Spleen (tissue), 11 donors: ENCODE data around the gene TCF7L2. TPM values are rescaled to one million over a fixed set of nuclear protein-coding genes. Genes with fewer than 3 reads are reported as not detected.
A peak's percentile ranks its signal among the peaks of the same experiment; 100 is the strongest.
"Not testable (repeated sequence)": the region's sequence is repeated elsewhere in the genome, so short reads cannot be mapped to it uniquely, and the experiment has no call there.

Experiments
- DNase-seq: peaks from one replicate; pipeline ENCODE4 v3.0.0-alpha.2; 2020
- H3K27ac ChIP-seq, 8 donors: fragments of 200-600 bp; sonication (generic) in 7 of 8; 1 replicate in 4 of 8; 2 replicates in 4 of 8; pipeline versions ENCODE4 v1.5.0 to v1.8.0; 2016 to 2021; ENCODE audit warnings: inconsistent platforms in 4 of 8, mild to moderate bottlenecking in 4 of 8, moderate library complexity in 1 of 8
- H3K27me3 ChIP-seq, 7 donors: fragments of 200-600 bp; sonication (generic) in 6 of 7; replicated peaks in 1 of 7; 1 replicate in 4 of 7; 2 replicates in 3 of 7; pipeline versions ENCODE4 v1.5.0 to v1.8.0; 2016 to 2021; ENCODE audit warnings: inconsistent platforms in 3 of 7, mild to moderate bottlenecking in 1 of 7
- H3K36me3 ChIP-seq, 6 donors: fragments of 200-600 bp; sonication (generic) in 5 of 6; 1 replicate in 4 of 6; 2 replicates in 2 of 6; pipeline versions ENCODE4 v1.5.0 to v1.8.0; 2016 to 2021; ENCODE audit warnings: inconsistent platforms in 2 of 6
- H3K4me1 ChIP-seq, 6 donors: fragments of 200-600 bp; sonication (generic) in 5 of 6; 1 replicate in 3 of 6; 2 replicates in 3 of 6; pipeline versions ENCODE4 v1.5.0 to v1.8.0; 2016 to 2021; ENCODE audit warnings: inconsistent platforms in 3 of 6
- H3K4me3 ChIP-seq, 8 donors: fragments of 200-600 bp; sonication (generic) in 7 of 8; 1 replicate in 4 of 8; 2 replicates in 4 of 8; pipeline versions ENCODE4 v1.5.0 to v1.8.0; 2016 to 2021; ENCODE audit warnings: inconsistent platforms in 4 of 8, mild to moderate bottlenecking in 4 of 8, moderate library complexity in 2 of 8
- H3K9me3 ChIP-seq, 8 donors: fragments of 200-600 bp; sonication (generic) in 7 of 8; 1 replicate in 4 of 8; 2 replicates in 4 of 8; pipeline versions ENCODE4 v1.5.0 to v1.8.0; 2016 to 2021; ENCODE audit warnings: inconsistent platforms in 4 of 8
- POLR2A ChIP-seq, 3 donors: fragments of 450-650 bp; IDR thresholded peaks; one replicate each; pipeline ENCODE4 v1.5.1; 2017; ENCODE audit warnings: antibody characterized with exemption in 3 of 3, mild to moderate bottlenecking in 1 of 3
- POLR2AphosphoS5 ChIP-seq, 3 donors: sonication (generic); formaldehyde crosslinking; IDR thresholded peaks; one replicate each; pipeline ENCODE4 v1.5.1; 2017; ENCODE audit warnings: antibody characterized with exemption in 3 of 3
- WGBS, 5 donors: extraction: QIAGEN DNeasy Blood & Tissue Kit in 3 of 5; methylation state at CpG; one replicate each; pipeline versions ENCODE4 v1.1.5 to v1.1.7; 2013 to 2018; 5-methylcytosine and 5-hydroxymethylcytosine counted together
- intact Hi-C: fragments of 100-400 bp; cut with DNase I; formaldehyde crosslinking; loops from one replicate; pipeline ENCODE4 v1.15.0; 2023; ENCODE audit warnings: low total_unique reads
- polyA plus RNA-seq, 3 donors: library from polyadenylated mRNA; stranded (reverse); fragments of 200-250 nt; gene quantifications; one replicate each; pipeline ENCODE4 v1.2.1, GENCODE V29; 2013
- total RNA-seq, 7 donors: library from RNA; depleted of rRNA in 3 of 7; stranded (reverse); fragments of >200 nt in 3 of 7; fragmentation: NEBNext Ultra II Directional in 4 of 7; extraction: Animal tissue kit (Norgen Biotek cat#: 25700) in 4 of 7; gene quantifications; one replicate each; pipeline versions ENCODE4 v1.1.0 to v1.2.1, GENCODE V29; 2016 to 2021
- TF ChIP-seq, protein P1 (sequence below), 11 experiments: fragments of 200-600 bp in 7 of 11; fragments of 450-650 bp in 4 of 11; sonication (generic) in 4 of 11; IDR thresholded peaks in 8 of 11; conservative IDR thresholded peaks in 3 of 11; 1 replicate in 7 of 11; 2 replicates in 4 of 11; pipeline versions ENCODE4 v1.4.0 to v1.8.0; 2016 to 2021; ENCODE audit warnings: antibody characterized with exemption in 11 of 11, inconsistent platforms in 4 of 11, mild to moderate bottlenecking in 1 of 11
- donor health status: healthy with polysubstance abuse.
- donor health status: DM: no; HTN: no; CAD: no; lungs with moderate emphysema.
- donor health status: DM: no; HTN: no; CAD: no.
- donor health status: Bipolar disorder and iron deficiency.
- donor health status: healthy.
- donor health status: DM: no; HTN: no; CAD: no.
- donor health status: DM: yes; HTN: yes; CAD: no.

The TCF7L2 gene
- total and polyA plus RNA-seq, 10 donors: 4.6 to 85.6 (median 34.7) TPM

DNA sequence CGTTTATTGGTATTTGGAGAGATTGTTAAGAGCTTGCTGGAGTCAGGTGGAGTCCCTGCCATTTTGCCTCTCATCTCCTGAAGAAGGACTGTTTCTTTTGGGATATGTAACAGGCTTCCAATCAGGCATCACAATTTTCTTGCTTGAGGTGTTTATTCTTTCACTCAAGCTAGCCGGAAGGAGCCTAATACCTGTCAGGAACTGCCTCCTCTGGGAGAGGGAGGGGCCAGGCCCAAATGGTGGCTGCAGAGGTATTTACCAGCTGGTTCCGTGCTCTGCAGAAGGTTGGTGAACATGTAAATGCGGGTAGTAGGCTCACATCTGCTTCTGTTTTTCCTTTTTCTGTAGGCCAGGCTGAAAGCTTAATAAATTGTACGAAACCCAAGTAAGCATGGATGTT, 114.0 kb downstream of the TCF7L2 start:
- Histone ChIP-seq H3K4me1 (peaks cover 0 to 50% (median 22%) of the 10 kb centered on the region in 6 donors), H3K27me3 (no peaks in the 10 kb centered on the region), H3K36me3 (peaks cover 0 to 4% (median 0%) of the 10 kb centered on the region in 6 donors), H3K9me3 (no peaks in the 10 kb centered on the region), H3K27ac (peak overlapping the region in 1 of 8 donors; percentile 20), H3K4me3 (no peak overlapping the region)
- no peak for TF ChIP-seq POLR2AphosphoS5 (IDR thresholded peaks at IDR 0.05)
- TF ChIP-seq, protein P1, sequence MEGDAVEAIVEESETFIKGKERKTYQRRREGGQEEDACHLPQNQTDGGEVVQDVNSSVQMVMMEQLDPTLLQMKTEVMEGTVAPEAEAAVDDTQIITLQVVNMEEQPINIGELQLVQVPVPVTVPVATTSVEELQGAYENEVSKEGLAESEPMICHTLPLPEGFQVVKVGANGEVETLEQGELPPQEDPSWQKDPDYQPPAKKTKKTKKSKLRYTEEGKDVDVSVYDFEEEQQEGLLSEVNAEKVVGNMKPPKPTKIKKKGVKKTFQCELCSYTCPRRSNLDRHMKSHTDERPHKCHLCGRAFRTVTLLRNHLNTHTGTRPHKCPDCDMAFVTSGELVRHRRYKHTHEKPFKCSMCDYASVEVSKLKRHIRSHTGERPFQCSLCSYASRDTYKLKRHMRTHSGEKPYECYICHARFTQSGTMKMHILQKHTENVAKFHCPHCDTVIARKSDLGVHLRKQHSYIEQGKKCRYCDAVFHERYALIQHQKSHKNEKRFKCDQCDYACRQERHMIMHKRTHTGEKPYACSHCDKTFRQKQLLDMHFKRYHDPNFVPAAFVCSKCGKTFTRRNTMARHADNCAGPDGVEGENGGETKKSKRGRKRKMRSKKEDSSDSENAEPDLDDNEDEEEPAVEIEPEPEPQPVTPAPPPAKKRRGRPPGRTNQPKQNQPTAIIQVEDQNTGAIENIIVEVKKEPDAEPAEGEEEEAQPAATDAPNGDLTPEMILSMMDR (IDR thresholded peaks at IDR 0.05 in 8 of 11, conservative IDR thresholded peaks at IDR 0.05 in 3 of 11): no peak
- TF ChIP-seq POLR2A (IDR thresholded peaks at IDR 0.05): no peak
- WGBS, 5 donors: 82 to 96% (median 92%) methylated on average over 5 of the region's 5 CpGs
- no peak for DNase-seq
- intact Hi-C loops: no loop called here

DNA sequence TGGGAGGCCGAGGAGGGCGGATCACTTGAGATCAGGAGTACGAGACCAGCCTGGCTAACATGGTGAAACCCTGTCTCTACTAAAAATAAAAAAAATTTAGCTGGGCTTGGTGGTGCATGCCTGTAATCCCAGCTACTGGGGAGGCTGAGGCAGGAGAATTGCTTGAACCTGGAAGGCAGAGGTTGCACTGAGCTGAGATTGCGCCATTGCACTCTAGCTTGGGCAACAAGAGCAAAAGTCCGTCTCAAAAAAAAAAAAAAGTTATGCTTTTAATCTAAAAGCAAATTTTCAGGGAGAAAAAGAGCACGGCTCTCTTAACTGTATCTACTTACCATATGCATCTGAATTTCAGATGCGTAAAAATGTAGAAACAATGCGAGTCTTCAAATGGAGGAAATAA, 116.1 kb downstream of the TCF7L2 start:
- H3K9me3 ChIP-seq, H3K27me3 ChIP-seq, intact Hi-C loops, DNase-seq, H3K4me3 ChIP-seq, H3K27ac ChIP-seq: not testable (repeated sequence)
- Histone ChIP-seq H3K4me1 (peaks cover 0 to 32% (median 1%) of the 10 kb centered on the region in 6 donors), H3K36me3 (peaks cover 0 to 12% (median 0%) of the 10 kb centered on the region in 6 donors)
- 86 to 96% (median 93%) methylated on average over 8 of the region's 8 CpGs for WGBS, 5 donors

DNA sequence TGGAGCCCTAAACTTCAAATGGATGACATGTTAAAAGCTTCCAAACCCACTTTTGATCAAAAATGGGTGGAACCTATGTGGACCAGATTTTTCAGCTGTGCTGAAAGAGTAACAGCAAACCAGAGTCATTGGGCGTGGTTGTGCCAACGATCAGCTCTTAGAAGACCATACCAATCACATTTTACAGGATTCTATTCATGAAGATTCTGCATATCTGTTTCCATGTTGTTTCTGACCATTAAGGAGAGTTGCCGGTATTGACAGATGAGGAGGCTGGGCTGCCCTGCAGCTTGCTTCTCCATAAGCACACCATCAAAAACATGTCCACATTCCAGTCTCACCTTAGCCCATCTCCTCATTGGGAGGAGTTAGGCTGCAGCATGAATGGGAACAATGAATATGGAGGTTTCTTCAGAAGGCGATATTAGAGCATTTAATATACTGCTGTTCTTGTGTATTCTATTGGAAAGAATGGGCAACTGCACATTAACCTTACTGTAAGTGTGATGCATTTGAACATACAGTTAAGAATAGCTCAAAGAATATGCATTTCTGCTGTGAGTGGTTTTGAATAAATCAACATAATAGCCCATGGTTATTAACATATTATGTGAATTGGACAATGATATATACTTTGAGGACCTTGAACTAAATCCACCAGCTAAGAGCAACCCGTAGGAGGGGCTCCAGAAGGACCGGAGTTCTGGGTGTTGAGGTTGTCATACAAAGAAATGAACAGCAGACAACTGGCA, 116.7 kb downstream of the TCF7L2 start:
- Histone ChIP-seq H3K9me3 (no peaks in the 10 kb centered on the region), H3K4me1 (peaks cover 0 to 32% (median 2%) of the 10 kb centered on the region in 6 donors), H3K27ac (no peak overlapping the region), H3K36me3 (peaks cover 0 to 12% (median 0%) of the 10 kb centered on the region in 6 donors), H3K4me3 (no peak overlapping the region), H3K27me3 (no peaks in the 10 kb centered on the region)
- WGBS, 5 donors: 79 to 92% (median 88%) methylated on average over 6 of the region's 6 CpGs
- DNase-seq: no peak
- TF ChIP-seq, protein P1 (IDR thresholded peaks at IDR 0.05 in 8 of 11, conservative IDR thresholded peaks at IDR 0.05 in 3 of 11): no peak
- no peak for TF ChIP-seq POLR2AphosphoS5 (IDR thresholded peaks at IDR 0.05)
- TF ChIP-seq POLR2A (IDR thresholded peaks at IDR 0.05): no peak
- intact Hi-C loops: no loop called here

DNA sequence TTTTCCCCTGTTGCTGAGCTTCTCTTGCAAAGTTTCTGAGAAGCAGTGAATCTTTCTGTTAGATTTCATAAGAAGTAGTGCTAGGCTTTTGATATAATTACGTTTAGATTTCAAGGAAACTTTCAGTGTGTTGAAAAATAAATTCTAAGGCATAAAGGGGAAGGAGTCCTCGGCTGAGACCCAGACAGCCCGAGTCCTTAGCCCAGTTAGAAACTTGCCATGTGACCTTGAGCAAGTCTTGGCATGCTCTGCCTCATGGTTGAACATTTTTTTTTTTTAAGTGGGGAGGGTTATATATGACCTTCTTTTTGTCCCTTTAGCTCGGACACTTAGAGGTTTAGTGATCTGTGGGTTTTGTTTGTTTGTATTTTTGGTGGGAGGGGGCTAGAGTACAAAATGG, 117.5 kb downstream of the TCF7L2 start:
- intact Hi-C loops: no loop called here
- WGBS, 5 donors: 42 to 61% (median 47%) methylated on average over 4 of the region's 4 CpGs
- Histone ChIP-seq H3K27ac (no peak overlapping the region), H3K9me3 (no peaks in the 10 kb centered on the region), H3K4me1 (peaks cover 0 to 33% (median 3%) of the 10 kb centered on the region in 6 donors), H3K27me3 (no peaks in the 10 kb centered on the region), H3K36me3 (peaks cover 0 to 12% (median 0%) of the 10 kb centered on the region in 6 donors), H3K4me3 (no peak overlapping the region)
- no peak for TF ChIP-seq POLR2AphosphoS5 (IDR thresholded peaks at IDR 0.05)
- TF ChIP-seq POLR2A (IDR thresholded peaks at IDR 0.05): no peak
- no peak for DNase-seq

DNA sequence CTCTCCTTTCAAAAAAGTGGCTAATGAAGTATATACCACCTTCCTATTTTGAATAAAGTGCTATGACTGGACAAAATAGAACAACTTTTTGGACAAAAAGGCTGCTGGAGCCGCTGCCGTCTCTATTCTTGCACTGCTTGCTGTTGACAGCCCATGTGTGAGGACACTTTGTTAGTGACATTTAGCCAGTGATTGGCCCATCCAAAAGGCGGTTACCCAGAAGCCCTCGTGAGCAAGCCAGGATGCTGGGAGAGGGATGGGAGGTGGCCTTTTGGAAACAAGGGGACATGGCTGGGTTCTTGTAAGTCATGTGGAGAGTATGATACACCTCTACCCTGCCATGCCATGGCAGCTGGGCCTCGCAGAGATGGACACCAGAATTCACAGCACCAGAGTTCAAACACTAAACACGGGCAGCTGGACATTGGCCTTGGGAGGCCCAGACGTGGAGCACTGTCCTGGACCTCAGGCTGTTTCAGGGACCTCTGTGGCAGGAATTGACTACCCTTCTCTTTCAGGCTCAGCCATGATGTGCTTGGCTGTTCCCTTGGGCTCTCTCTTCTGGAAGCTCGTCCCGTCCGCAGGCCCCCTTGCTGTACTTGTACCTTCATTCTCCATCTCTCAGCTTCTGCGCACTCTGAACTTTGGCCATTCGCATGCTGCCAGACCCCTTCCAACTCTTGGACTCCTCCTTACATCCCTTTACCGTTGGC, 118.3 kb downstream of the TCF7L2 start:
- Histone ChIP-seq H3K4me3 (no peak overlapping the region), H3K27me3 (no peaks in the 10 kb centered on the region), H3K27ac (no peak overlapping the region), H3K4me1 (peaks cover 0 to 32% (median 3%) of the 10 kb centered on the region in 6 donors), H3K36me3 (peaks cover 0 to 12% (median 0%) of the 10 kb centered on the region in 6 donors), H3K9me3 (no peaks in the 10 kb centered on the region)
- WGBS, 5 donors: 93 to 98% (median 96%) methylated on average over 13 of the region's 13 CpGs
- intact Hi-C loops: no loop called here
- TF ChIP-seq POLR2A (IDR thresholded peaks at IDR 0.05) (no peak), POLR2AphosphoS5 (IDR thresholded peaks at IDR 0.05) (no peak)
- TF ChIP-seq, protein P1 (IDR thresholded peaks at IDR 0.05 in 8 of 11, conservative IDR thresholded peaks at IDR 0.05 in 3 of 11): no peak
- DNase-seq: no peak
